GM12878 (cell line): ENCODE results near the gene F10. TPM values are rescaled to one million over a fixed set of nuclear protein-coding genes. Genes with fewer than 3 reads are reported as not detected.

ENCODE experiments used
- ATAC-seq: fragments of 200-7000 bp; cut with Tn5 transposase; 3 replicates; pipeline ENCODE4 v1.9.1; 2020; ENCODE audit warnings: mild to moderate bottlenecking, moderate library complexity
- BruUV-seq: library from RNA; stranded (reverse); fragments of 400-500 nt; replicated peaks from 2 replicates; lab custom pipeline; 2021; lab: Mats Ljungman, UMichigan
- CTCF ChIA-PET: fragments of 300-600 bp; sonication (Branson Sonifier 250); formaldehyde crosslinking; extraction: SDS; loops from one replicate; lab custom pipeline; 2021; ENCODE audit warnings: inconsistent platforms; lab: Yijun Ruan, JAX
- POLR2A ChIA-PET: fragments of 350-600 bp; formaldehyde crosslinking; extraction: SDS; loops from one replicate; lab custom pipeline; 2021; ENCODE audit warnings: inconsistent platforms; lab: Charles Lee
- RAD21 ChIA-PET: fragments of 300-600 bp; sonication (Branson Sonifier 250); formaldehyde crosslinking; loops from one replicate; lab custom pipeline; 2023; ENCODE audit warnings: antibody characterized with exemption; ENCODE audit not compliant: unreplicated experiment; lab: Charles Lee
- SMC1A ChIA-PET: fragments of 300-600 bp; sonication (Branson Sonifier 250); formaldehyde crosslinking; loops from one replicate; lab custom pipeline; 2023; ENCODE audit not compliant: unreplicated experiment, uncharacterized antibody; lab: Charles Lee
- DNase-seq: peaks from one replicate; pipeline ENCODE4 v3.0.0-alpha.2; 2011; ENCODE audit warnings: low read depth, low spot score
- FAIRE-seq: peaks from 3 replicates; lab custom pipeline; 2011; peaks lifted over from hg19 to GRCh38; lab: Jason Lieb, UNC
- H2AFZ ChIP-seq: 2 replicates; pipeline ENCODE4 v1.6.0; 2011; ENCODE audit warnings: low read depth, low read length, control low read depth; ENCODE audit not compliant: control insufficient read depth
- H3K27ac ChIP-seq: 2 replicates; pipeline ENCODE4 v1.5.1; 2011; ENCODE audit warnings: control low read depth; ENCODE audit not compliant: control insufficient read depth, insufficient read depth
- H3K27me3 ChIP-seq, 2 experiments: replicated peaks in 1 of 2; 2 replicates each; pipeline versions ENCODE4 v1.6.0 to v1.6.1; 2011; ENCODE audit warnings: low read length in 1 of 2; ENCODE audit not compliant: control insufficient read depth in 2 of 2, insufficient read depth in 2 of 2
- H3K36me3 ChIP-seq, 2 experiments: 2 replicates each; pipeline ENCODE4 v1.5.1; 2011; ENCODE audit warnings: low read length in 1 of 2; ENCODE audit not compliant: control insufficient read depth in 2 of 2, insufficient read depth in 2 of 2
- H3K4me1 ChIP-seq: 2 replicates; pipeline ENCODE4 v1.6.1; 2011; ENCODE audit warnings: mild to moderate bottlenecking, low read length, moderate library complexity, mixed read lengths; ENCODE audit not compliant: control insufficient read depth, insufficient read depth
- H3K4me2 ChIP-seq: 2 replicates; pipeline ENCODE4 v1.6.0; 2011; ENCODE audit warnings: control low read depth; ENCODE audit not compliant: control insufficient read depth, insufficient read depth
- H3K4me3 ChIP-seq: fragments of 200-600 bp; sonication (generic); 2 replicates; pipeline ENCODE4 v1.5.1; 2016
- H3K79me2 ChIP-seq: 2 replicates; pipeline ENCODE4 v1.6.0; 2011; ENCODE audit warnings: low read length; ENCODE audit not compliant: control insufficient read depth, insufficient read depth
- H3K9ac ChIP-seq: 2 replicates; pipeline ENCODE4 v1.8.0; 2011; ENCODE audit warnings: low read length, control low read depth, mixed read lengths; ENCODE audit not compliant: control insufficient read depth, insufficient read depth
- H3K9me3 ChIP-seq: replicated peaks from 3 replicates; pipeline ENCODE4 v1.5.1; 2011; ENCODE audit warnings: mild to moderate bottlenecking, low read length; ENCODE audit not compliant: control insufficient read depth, insufficient read depth
- H4K20me1 ChIP-seq: 2 replicates; pipeline ENCODE4 v1.6.0; 2011; ENCODE audit not compliant: control insufficient read depth, insufficient read depth
- CEBPB ChIP-seq, 2 experiments: fragments of 150-350 bp in 1 of 2; IDR thresholded peaks; 2 replicates each; pipeline ENCODE4 v1.6.1; 2012 to 2014; ENCODE audit warnings: low read depth in 2 of 2, low read length in 2 of 2, borderline replicate concordance in 1 of 2, inconsistent platforms in 1 of 2
- ESRRA ChIP-seq: IDR thresholded peaks from 2 replicates; pipeline ENCODE4 v1.6.1; 2012; ENCODE audit warnings: mild to moderate bottlenecking, low read length, improper control_type of control experiment
- RELA ChIP-seq: fragments of 450-650 bp; IDR thresholded peaks from 2 replicates; pipeline ENCODE4 v1.8.0; 2014; ENCODE audit warnings: borderline replicate concordance; ENCODE audit not compliant: partially characterized antibody
- RUNX3 ChIP-seq: IDR thresholded peaks from 2 replicates; pipeline ENCODE4 v1.6.1; 2012; ENCODE audit warnings: low read length, inconsistent platforms
- SMARCA5 ChIP-seq: fragments of 450-650 bp; IDR thresholded peaks from 2 replicates; pipeline ENCODE4 v1.6.1; 2017; ENCODE audit warnings: mild to moderate bottlenecking
- TAF1 ChIP-seq: IDR thresholded peaks from 2 replicates; pipeline ENCODE4 v1.6.1; 2011; ENCODE audit warnings: mild to moderate bottlenecking, low read depth, low read length, borderline replicate concordance
- WGBS: methylation state at CpG from one replicate; pipeline ENCODE4 v1.1.6; 2016; ENCODE audit warnings: low lambda C conversion rate; ENCODE audit not compliant: insufficient replicate concordance, insufficient coverage; ENCODE audit errors: missing lambda C conversion rate; 5-methylcytosine and 5-hydroxymethylcytosine counted together
- in situ Hi-C: fragments of 300-500 bp; cut with MboI; formaldehyde crosslinking; loops from 9 replicates; pipeline ENCODE4 v1.14.3; 2018; ENCODE audit warnings: mixed read lengths
- intact Hi-C: fragments of 100-400 bp; cut with micrococcal nuclease; formaldehyde crosslinking; loops from one replicate; pipeline ENCODE4 v1.14.2; 2022; ENCODE audit not compliant: unreplicated experiment
- polyA plus RNA-seq, 11 experiments: library from polyadenylated mRNA; depleted of rRNA in 4 of 11; unstranded in 6 of 11; stranded (reverse) in 5 of 11; fragments of >200 nt; fragmentation: Nextera tagmentation in 4 of 11; fragmentation: Illumina TruSeq in 1 of 11; extraction: Ambion mirVana in 4 of 11; extraction: Trizol in 1 of 11; gene quantifications; 1 replicate in 1 of 11; 2 replicates in 10 of 11; pipeline versions ENCODE4 v1.2.1 to v1.2.3, GENCODE V29; 2011 to 2016; ENCODE audit warnings: inconsistent platforms in 2 of 11, missing spikeins in 2 of 11, low read depth in 1 of 11
- total RNA-seq, 4 experiments: library from RNA; depleted of rRNA in 3 of 4; stranded (reverse); fragments of >200 nt in 3 of 4; fragmentation: Illumina TruSeq in 1 of 4; extraction: Trizol in 1 of 4; gene quantifications; 2 replicates each; pipeline versions ENCODE4 v1.2.1 to v1.2.3, GENCODE V29; 2013 to 2021
- TF ChIP-seq, protein P1 (sequence below): IDR thresholded peaks from 2 replicates; pipeline ENCODE4 v1.6.1; 2011; ENCODE audit warnings: borderline replicate concordance, low read depth, mild to moderate bottlenecking, moderate library complexity, low read length; ENCODE audit not compliant: insufficient read depth, poor library complexity, severe bottlenecking

F10 gene
- total and polyA plus RNA-seq, 10 of the 15 experiments (the other 5 are each of a cell fraction or from before 2014, with no cell fraction given) = not detected

DNA sequence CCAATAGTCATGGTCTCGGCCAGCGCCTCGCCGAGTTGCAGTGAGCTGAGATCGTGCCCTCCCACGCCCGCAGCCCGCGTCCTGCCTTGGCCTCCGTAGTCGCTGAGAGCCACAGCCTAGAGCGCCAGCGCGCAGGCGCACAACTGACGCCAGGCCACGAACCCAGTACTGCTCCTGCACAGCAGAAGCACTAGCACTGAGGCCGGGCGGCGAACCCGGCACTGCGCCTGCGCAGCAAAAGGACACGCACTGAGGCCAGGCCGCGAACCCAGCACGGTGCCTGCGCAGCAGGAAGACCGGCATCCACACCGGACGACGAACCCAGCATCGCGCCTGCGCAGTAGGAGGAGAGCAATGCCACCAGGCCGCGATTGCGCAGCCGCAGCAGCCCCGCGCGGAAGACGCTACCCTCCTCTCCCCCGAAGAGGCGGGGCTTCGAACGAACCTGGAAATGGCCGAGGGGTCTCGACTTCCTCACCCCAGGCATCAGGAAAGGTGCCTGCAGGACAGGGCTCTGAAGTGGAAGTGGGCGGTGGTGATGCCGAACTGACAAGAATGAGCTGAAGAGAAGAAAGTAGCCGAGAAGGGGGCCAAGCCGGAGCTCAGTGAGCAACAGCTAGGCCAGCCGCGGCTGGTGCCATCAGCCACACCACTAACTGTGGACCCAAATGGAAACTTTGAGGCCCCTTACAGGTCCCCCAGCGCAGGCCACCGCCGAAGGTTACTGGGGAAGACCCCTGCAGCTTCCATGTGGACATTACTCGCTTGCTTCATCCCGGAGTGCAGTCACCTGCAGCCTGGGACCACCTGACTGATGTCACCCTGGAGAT is 7.5 kb downstream of the F10 start:
- no TSS peak for BruUV-seq
- Histone ChIP-seq H2AFZ (no peak overlapping the region), H3K79me2 (no peaks in the 10 kb centered on the region), H3K4me1 (no peaks in the 10 kb centered on the region), H3K27ac (no peak overlapping the region), H3K9me3 (peaks cover 2% of the 10 kb centered on the region; the same call in 1 of the 3 replicates), H3K27me3 (0 out of 4 replicates have a peak, but pooled peaks cover 0 to 3% of the 10 kb centered on the region in 2 experiments), H3K4me3 (no peak overlapping the region), H3K9ac (no peak overlapping the region), H3K36me3 (no peaks in the 10 kb centered on the region), H4K20me1 (no peaks in the 10 kb centered on the region), H3K4me2 (no peak overlapping the region)
- ChIA-PET CTCF (no interaction called here), SMC1A (interaction anchor here (0.6 kb wide), 1 partner anchor 802 kb away, joined by 3 read pairs; no protein-coding TSS in a partner anchor), POLR2A (no interaction called here), RAD21 (no interaction called here)
- TF ChIP-seq RUNX3 = no peak
- TF ChIP-seq, protein P1, sequence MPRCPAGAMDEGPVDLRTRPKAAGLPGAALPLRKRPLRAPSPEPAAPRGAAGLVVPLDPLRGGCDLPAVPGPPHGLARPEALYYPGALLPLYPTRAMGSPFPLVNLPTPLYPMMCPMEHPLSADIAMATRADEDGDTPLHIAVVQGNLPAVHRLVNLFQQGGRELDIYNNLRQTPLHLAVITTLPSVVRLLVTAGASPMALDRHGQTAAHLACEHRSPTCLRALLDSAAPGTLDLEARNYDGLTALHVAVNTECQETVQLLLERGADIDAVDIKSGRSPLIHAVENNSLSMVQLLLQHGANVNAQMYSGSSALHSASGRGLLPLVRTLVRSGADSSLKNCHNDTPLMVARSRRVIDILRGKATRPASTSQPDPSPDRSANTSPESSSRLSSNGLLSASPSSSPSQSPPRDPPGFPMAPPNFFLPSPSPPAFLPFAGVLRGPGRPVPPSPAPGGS = no peak
- no peak for ATAC-seq
- WGBS = 66% methylated on average over 58 of the region's 60 CpGs
- no peak for DNase-seq
- FAIRE-seq = no peak
- in situ Hi-C loops (no loop called here), intact Hi-C loops (loop anchor here (10.0 kb wide), 1 partner anchor 185 kb away; no protein-coding TSS in a partner anchor)

DNA sequence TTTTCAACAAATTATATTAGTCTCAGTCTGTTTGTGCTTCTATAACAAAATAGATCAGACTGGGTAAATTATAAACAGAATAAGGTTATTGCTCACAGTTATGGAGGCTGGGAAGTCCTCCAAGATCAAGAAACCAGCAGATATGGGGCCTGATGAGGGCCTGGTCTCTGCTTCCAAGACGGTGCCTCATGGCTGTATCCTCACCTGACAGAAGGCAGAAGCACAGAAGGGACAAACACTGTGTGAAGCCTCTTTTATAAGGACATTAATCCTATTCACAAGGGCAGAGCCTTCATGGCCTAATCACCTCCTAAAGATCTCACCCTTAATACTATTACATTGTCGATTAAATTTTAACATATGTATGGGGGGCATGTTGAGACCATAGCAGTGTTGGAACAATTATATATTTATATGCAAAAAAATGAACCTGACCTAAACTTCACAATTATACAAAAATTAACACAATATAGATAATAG is 12.7 kb downstream of the F10 start:
- SMC1A ChIA-PET = no interaction called here
- H3K36me3 ChIP-seq = no peaks in the 10 kb centered on the region
- POLR2A ChIA-PET = no interaction called here
- H3K4me2 ChIP-seq = no peak overlapping the region
- no TSS peak for BruUV-seq
- no peaks in the 10 kb centered on the region for H3K4me1 ChIP-seq
- FAIRE-seq (no peak), ATAC-seq (no peak), DNase-seq (no peak)
- in situ Hi-C loops (no loop called here), intact Hi-C loops (no loop called here)
- WGBS = 39% methylated on average over 2 of the region's 2 CpGs
- H3K27me3 ChIP-seq = 0 out of 4 replicates have a peak, but pooled peaks cover 0 to 3% of the 10 kb centered on the region in 2 experiments
- no peak overlapping the region for H3K9ac ChIP-seq
- CTCF ChIA-PET = no interaction called here
- TF ChIP-seq TAF1 = no peak
- no peak for TF ChIP-seq CEBPB (IDR thresholded peaks at IDR 0.05; ENCODE audit: borderline replicate concordance in 1 of 2, low read depth in 2 of 2, low read length in 2 of 2)
- no peak for TF ChIP-seq RELA
- TF ChIP-seq, protein P1 = no peak
- no peak for TF ChIP-seq ESRRA
- TF ChIP-seq SMARCA5 = no peak
- no peaks in the 10 kb centered on the region for H4K20me1 ChIP-seq
- no peaks in the 10 kb centered on the region for H3K79me2 ChIP-seq
- no peak overlapping the region for H3K27ac ChIP-seq
- H2AFZ ChIP-seq = no peak overlapping the region
- no peak overlapping the region for H3K4me3 ChIP-seq
- RAD21 ChIA-PET = no interaction called here
- H3K9me3 ChIP-seq = peaks cover 2% of the 10 kb centered on the region; the same call in 1 of the 3 replicates
